COLO668 (cell line): ENCODE data around the gene ANKRD30BL.
A peak's percentile ranks its signal among the peaks of the same experiment; 100 is the strongest.
"Not testable (repeated sequence)": the region's sequence is repeated elsewhere in the genome, so short reads cannot be mapped to it uniquely, and the experiment has no call there.

ENCODE experiments used
- DNase-seq: peaks from one replicate; lab custom pipeline; 2025; ENCODE audit not compliant: unreplicated experiment; lab: John Stamatoyannopoulos, UW

ANKRD30BL gene

GRCh38 chr2:132161161-132162124, at the start of gene ANKRD30BL:
Gene ANKRD30BL (minus strand): TSS chr2:132161952. CDS start chr2:132161705, 247 bp downstream.
- not testable (repeated sequence) for DNase-seq

GRCh38 chr2:132202866-132203265, 41.1 kb upstream of the ANKRD30BL start:
- not testable (repeated sequence) for DNase-seq

GRCh38 chr2:132192854-132193253, 31.1 kb upstream of the ANKRD30BL start:
- not testable (repeated sequence) for DNase-seq

- not testable (repeated sequence) for DNase-seq
Observed at GRCh38 chr2:132167100-132167499, 5.3 kb upstream of the ANKRD30BL start.

GRCh38 chr2:132162125-132162660, 441 bp upstream of the ANKRD30BL start:
- DNase-seq = not testable (repeated sequence)

GRCh38 chr2:132146774-132147173, 15.0 kb downstream of the ANKRD30BL start:
- peak; percentile 56 for DNase-seq
